Measurements from ENCODE around the gene NPC1L1.

GRCh38 chr7:44520574-44520973 is 20.6 kb downstream of the NPC1L1 start:
- TF ChIP-seq CTCF (IDR thresholded peaks at IDR 0.05) (no peak), POLR2A (IDR thresholded peaks at IDR 0.05) (no peak)
